ENCODE data around the gene GALNTL6.
A peak's percentile ranks its signal among the peaks of the same experiment; 100 is the strongest.
"Not testable (repeated sequence)": the region's sequence is repeated elsewhere in the genome, so short reads cannot be mapped to it uniquely, and the experiment has no call there.

The GALNTL6 gene

GRCh38 chr4:172830295-172830764 lies 1017.1 kb downstream of the GALNTL6 start:
- peak; percentile 37 for DNase-seq

GRCh38 chr4:172836661-172837060 lies 1023.5 kb downstream of the GALNTL6 start:
- no peak for DNase-seq

DNA sequence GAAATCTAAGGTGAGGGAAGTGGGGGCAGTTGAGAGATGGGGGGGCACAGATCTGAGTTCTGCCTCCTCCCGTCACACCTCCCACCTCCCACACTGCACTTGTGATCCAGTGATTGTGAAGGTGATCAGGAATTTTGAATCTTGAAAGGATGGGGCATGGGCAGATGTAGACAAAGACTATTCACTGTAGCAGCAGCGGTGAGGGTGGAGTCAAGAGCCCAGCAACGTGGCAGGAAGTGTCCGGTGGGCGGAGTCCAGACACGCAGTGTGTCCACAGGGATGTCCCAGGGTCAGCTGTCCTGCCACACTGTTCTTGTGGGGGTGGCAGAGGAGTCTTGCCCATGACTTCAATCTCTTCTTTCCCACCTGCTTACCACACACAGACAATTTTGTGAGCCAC lies 1024.9 kb downstream of the GALNTL6 start:
- no peak for DNase-seq

DNA sequence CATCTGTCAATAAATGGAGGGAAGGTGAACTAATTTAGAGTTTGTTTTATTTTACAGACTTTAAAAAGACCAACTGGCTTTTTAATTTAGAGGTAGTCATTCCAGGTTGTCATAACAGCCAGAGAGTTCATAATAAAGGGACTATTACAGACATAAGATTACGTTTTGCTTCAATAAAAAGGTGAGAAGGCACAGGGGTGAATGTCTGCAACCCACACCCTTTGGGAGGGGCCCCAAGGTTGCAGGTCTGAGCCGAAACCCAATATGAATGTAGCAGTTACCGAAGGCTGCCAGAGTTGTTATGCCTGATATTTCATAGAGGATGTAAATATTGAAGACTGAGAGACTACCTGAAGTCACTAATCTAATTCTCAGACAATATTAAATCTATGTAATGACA lies 1025.7 kb downstream of the GALNTL6 start:
- DNase-seq, result no peak

- no peak for DNase-seq
Measured at GRCh38 chr4:172842779-172843178, 1029.6 kb downstream of the GALNTL6 start.

- no peak for DNase-seq
Measured at GRCh38 chr4:172843192-172843591, 1030.0 kb downstream of the GALNTL6 start.

DNA sequence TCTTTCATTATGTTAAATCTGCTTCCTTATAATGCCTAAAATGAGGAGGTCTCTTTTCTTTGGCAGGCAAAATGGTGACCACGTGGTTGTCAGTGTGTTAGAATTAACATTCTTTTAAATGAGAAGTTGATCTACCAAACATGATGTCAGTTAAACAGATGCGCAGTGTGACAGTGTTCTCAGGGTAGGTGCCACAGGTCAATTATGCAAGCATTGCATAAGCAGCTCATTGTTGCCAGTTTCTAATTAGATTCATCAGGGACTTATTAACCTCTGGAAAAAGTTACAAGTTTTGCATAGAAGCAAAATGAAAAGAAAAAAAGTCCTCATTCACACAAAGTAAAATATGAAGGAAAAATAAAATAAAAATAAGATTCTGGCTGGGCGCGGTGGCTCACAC lies 1031.4 kb downstream of the GALNTL6 start:
- DNase-seq, result no peak

DNA sequence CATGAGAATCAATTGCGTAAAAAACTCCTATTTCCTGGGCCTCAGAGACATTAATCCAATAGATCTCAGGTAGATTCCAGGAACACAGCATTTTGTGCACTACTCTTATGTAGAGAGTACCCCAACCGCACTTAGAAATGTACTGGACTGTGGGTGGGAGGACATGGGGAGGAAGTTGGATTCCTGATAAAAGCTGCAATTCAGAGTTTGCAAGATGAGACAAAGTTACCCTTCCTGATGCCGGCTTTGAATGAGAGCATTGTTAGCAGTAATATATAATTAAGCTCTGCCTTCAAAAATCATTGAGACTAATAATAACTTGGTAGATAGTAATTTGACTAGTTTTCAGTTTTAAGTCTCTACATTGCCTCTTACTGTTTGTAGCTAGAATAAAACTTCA lies 1032.1 kb downstream of the GALNTL6 start:
- DNase-seq, result no peak

- no peak for DNase-seq
Measured at GRCh38 chr4:172850838-172851237, 1037.6 kb downstream of the GALNTL6 start.

DNA sequence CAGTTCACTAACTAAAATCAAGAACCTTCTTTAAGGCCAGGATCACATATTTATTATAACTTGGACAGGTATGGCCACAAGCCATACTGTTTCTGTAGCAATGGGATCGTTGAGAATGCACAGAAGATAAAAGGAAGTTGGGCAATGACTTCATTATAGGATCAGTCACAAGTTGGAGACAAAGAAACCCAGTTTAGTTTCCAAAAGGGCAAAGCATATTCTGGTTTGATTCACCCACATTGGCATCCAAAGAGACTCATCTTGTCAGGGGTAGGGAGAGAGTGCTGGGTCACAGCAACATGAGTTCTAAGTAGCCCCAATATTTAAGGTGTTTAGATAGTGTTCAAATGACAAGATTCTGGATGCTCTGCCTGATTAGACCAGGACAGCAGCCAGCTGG lies 1038.3 kb downstream of the GALNTL6 start:
- no peak for DNase-seq

DNA sequence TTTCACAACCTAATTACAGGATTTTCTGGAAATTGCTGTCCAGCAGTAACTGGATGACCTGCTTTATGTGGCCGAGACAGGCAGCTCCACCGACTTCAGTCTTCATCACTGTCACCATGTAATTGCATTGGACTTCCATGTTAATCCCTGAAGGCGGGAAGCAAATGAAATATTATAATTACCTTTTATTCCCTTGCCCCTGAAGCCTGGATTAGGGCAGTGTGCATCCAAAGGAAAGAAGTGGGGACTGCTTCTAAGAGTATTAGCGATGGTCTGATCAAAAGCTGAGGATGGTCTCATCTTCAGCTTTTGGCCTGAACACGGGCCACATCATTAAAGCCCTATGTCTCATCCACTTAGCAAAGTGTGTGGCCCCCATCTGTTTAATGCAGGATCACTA lies 1043.8 kb downstream of the GALNTL6 start:
- no peak for DNase-seq

DNA sequence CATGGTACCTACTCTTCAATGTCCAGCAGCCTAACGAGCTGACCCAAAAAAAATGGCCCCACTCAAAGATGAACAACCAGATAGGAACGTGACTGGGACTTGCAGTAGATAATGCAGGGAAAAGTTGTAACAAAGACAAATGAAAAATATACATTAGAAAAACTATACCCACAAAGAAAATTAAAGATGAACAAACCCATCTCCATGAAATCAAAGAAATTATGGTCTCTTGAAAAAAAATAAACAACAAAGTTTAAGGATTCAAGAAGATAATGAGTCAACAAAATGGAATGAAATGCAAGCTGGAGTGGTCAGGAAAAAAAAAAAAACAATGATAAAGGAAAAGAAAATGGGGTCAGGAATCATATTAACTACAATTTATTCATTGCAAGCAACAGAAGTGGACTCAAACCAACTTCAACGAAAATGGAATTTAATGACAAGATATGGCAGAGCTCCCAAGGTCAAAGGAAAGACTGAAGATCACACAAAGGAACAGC lies 1045.6 kb downstream of the GALNTL6 start:
- DNase-seq, result no peak

GRCh38 chr4:172865103-172865502 lies 1051.9 kb downstream of the GALNTL6 start:
- no peak for DNase-seq

DNA sequence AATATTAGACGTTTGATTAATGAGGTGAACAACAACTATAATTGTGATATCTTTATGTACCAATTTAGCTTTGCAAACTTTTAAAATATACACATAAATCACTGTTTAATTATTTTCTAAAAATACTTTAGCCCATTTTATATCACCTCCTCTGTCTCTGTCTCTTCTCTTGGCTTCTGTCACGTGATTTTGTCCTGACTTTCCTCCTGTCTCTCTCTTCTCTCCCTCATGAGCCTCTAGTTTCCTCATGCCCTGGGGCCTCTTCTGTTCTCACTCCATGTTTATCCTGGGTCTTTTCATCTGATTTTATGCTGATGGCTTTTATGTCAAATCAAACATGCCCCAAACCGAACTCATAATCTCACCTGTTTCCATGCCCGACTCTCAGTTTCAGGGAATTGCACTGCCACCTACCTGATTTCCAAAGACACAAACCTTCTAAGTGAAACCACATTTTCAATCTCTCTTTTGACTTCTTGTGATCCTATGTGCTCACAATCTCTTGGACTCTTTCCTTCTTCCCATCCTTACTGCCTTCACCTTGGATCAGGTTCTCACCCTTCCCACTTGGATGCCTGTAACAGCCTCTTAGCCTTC lies 1052.4 kb downstream of the GALNTL6 start:
- DNase-seq, result no peak

DNA sequence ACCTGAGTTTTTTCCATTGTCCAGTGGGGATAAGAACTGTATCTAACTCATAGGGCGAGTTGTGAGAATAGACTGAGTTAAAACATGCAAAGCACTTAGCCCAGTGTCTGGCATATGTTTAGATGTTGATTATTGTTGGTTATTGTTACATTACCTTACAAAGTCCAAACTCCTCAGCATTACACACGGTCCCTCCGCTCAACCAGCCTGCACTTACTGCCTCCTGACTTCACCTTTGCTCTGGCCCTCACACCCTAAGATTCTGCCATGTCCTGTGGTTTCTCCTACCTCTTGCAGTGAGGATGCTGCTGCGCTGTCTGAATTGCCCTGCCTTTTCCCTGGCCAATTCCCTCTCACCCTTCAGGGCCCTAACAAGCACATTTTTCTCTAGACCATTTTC lies 1053.2 kb downstream of the GALNTL6 start:
- no peak for DNase-seq

DNA sequence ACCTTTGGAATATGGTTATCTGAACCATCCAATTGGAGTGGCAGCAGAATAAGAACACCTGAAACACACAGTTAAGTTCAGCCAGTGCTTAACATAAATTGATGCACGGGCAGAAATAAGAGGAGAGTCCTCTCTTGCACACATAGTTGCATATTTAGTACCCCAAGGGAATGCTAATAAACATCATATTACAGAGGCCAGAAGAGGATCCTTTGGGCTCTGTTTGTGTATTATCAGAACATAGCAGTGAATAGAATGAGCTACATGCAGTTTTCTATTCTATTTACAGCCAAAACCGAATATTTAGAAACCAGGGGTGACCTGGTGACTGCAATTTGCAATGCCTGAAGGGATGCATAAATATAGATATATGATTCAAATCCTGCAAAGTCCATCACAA lies 1054.6 kb downstream of the GALNTL6 start:
- DNase-seq, result no peak

DNA sequence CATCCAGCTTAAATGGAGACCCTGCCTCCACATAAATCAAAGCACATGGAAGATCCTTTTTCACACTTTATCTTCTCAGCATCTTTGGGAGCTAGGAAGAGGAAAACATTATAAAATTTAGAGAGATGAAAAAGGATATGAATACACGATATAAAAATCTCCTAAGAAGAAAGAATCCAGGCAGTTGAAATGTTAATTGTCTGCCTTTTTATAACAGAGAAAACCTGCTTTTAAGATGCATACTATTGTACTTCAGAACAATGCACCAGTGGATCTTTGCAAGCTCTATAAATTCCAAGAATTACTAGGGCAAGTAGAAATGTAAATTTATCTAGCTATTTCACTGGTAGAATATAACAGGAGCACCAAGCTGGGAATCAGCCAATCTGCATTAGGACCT lies 1055.1 kb downstream of the GALNTL6 start:
- no peak for DNase-seq

DNA sequence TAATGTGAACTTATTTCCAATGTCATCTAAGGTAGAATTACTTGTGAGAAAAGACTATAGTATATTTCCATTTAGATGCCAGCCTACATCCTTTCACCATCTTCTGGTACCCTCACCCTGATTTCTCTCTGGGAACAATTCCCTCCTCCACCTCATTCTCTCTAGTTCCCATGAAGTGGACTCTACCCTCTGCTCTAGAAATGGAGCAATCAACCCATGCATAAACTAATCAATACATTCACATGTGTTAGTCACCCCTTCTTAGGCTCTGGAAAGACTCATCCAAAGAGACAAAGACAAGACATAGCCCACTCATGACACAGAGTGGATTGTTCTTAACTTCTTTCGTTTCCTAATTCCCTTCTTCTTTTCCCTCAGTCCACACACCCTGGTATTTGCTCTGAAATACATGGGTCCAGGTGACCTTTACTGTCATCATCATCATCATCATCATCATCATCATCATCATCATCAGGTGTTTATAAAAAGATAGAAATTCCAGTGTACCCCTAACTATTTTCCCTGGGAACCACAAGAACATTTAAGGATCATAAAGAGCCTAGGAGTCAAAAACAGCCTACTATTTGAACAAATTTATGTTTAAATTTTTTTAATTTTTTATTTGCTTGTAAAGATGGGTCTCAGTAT lies 1056.5 kb downstream of the GALNTL6 start:
- no peak for DNase-seq

DNA sequence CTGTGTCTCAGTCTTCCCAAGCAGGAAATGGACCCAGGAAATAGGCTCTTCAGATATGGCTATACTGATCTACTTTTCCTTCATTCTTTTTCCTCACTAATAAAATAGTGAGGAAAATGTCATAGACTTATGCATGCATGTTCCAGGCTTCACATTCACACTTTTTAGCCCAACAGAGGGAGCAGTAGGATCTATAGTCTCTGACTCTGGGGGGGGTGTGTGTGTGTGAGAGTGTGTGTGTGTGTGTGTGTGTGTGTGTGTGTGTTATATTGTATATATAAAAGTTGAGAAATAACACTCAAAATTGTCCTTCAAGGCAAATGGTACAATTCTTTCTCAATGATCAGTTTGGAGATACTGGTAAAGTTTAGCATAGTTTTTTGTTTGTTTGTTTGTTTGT lies 1058.2 kb downstream of the GALNTL6 start:
- DNase-seq, result no peak

DNA sequence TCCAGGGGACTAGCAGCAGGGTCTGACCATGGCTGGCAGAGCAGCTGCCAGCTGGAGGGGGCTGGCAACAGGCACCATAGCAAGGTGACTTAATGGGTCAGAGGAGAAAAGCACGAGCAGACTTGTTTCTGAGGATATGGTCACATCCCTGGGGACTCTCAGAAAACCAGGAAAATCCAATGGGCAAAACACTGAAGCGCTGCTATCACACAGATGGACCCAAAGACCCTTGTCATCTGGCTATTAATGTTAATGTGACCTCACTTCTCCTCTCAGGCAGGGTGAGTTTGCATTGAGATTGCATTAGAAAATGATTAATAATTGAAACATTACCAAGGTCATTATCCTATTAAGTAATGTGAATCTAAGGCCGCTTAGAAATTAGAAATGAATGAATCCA lies 1061.7 kb downstream of the GALNTL6 start:
- DNase-seq, result no peak

GRCh38 chr4:172876394-172876793 lies 1063.2 kb downstream of the GALNTL6 start:
- DNase-seq, result no peak

DNA sequence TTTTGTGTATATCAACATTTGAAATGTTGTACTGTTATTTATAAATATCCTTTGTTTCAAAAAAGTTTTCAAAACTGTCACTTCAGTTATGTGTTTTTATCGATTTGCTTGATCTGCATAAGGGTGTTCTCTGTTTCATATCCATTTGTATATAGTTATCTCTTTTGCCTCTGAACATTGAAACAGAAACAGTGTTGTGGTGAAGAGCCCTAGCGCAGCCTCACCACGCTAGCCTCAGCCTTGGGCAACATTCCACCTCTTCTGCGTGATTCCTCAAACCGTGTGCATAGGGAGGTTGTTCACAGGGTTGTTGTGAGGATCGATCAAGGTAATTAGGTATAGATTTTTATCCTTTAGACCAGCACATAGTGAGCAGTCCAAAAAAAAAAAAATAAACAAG lies 1068.4 kb downstream of the GALNTL6 start:
- DNase-seq, result no peak

DNA sequence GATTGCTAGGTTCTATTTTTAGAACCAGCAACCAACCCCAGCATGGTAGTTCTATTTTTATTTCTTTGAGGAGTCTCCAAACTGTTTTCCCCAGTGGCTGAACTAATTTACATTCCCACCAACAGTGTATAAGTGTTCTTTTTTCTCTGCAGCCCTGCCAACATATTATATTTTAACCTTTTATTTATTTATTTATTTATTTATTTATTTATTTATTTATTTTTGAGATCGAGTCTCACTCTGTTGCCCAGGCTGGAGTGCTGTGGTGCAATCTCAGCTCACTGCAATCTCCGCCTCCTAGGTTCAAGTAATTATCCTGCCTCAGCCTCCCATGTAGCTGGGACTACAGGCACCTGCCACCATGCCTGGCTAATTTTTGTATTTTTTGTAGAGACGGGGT lies 1074.2 kb downstream of the GALNTL6 start:
- DNase-seq, result not testable (repeated sequence)

DNA sequence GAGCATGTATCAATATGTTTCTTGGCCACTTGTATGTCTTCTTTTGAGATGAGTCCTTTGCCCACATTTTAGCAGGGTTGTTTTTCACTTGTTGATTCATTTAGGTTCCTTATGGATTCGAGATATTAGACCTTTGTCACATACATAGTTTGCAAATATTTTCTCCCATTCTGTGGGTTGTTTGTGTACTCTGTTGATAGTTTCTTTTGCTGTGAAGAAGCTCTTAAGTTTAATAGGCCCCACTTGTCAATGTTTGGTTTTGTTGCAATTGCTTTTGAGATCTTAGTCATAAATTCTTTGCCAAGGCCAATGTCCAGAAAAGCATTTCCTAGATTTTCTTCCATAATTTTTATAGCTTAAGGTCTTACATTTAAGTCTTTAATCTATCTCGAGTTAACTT lies 1074.8 kb downstream of the GALNTL6 start:
- DNase-seq, result no peak

- DNase-seq, result no peak
Measured at GRCh38 chr4:172892300-172892699, 1079.1 kb downstream of the GALNTL6 start.

Data from midbrain (tissue), 1 donor.